Cardiac muscle cell (in vitro differentiated cells and primary cell): ENCODE measurements around the gene POLR2A. TPM values are rescaled to one million over a fixed set of nuclear protein-coding genes. Genes with fewer than 3 reads are reported as not detected.
A peak's percentile ranks its signal among the peaks of the same experiment; 100 is the strongest.

ENCODE experiments used
- DNase-seq, 2 donors: peaks; one replicate each; pipeline versions ENCODE4 v3.0.0 to v3.0.0-alpha.2; 2010 to 2017; ENCODE audit warnings: low read depth in 1 of 2, low spot score in 1 of 2
- H3K27ac ChIP-seq: fragments of 200-600 bp; sonication (generic); 2 replicates; pipeline ENCODE4 v1.5.1; 2016
- H3K27me3 ChIP-seq: fragments of 200-600 bp; sonication (generic); 2 replicates; pipeline ENCODE4 v1.6.0; 2016; ENCODE audit warnings: control low read depth
- H3K36me3 ChIP-seq: fragments of 200-600 bp; sonication (generic); 2 replicates; pipeline ENCODE4 v1.5.1; 2016; ENCODE audit warnings: control low read depth
- H3K4me1 ChIP-seq: fragments of 200-600 bp; sonication (generic); 2 replicates; pipeline ENCODE4 v1.8.1; 2017; ENCODE audit warnings: low read depth, mild to moderate bottlenecking, mixed run types
- H3K4me3 ChIP-seq: fragments of 200-600 bp; sonication (generic); 2 replicates; pipeline ENCODE4 v1.5.1; 2016; ENCODE audit warnings: mild to moderate bottlenecking
- H3K9me3 ChIP-seq: fragments of 200-600 bp; sonication (generic); 2 replicates; pipeline ENCODE4 v1.5.1; 2017; ENCODE audit warnings: low read depth, mild to moderate bottlenecking, control low read depth
- CTCF ChIP-seq: IDR thresholded peaks from 2 replicates; pipeline ENCODE4 v1.5.1; 2012; ENCODE audit warnings: low read depth, mild to moderate bottlenecking, low read length
- polyA plus RNA-seq: library from polyadenylated mRNA; unstranded; fragments of >200 nt; fragmentation: Nextera tagmentation; extraction: Ambion mirVana; gene quantifications from 2 replicates; pipeline ENCODE4 v1.2.1, GENCODE V29; 2016
- total RNA-seq: library from RNA; depleted of rRNA; stranded (reverse); fragments of >200 nt; gene quantifications from 2 replicates; pipeline ENCODE4 v1.2.3, GENCODE V29; 2016

The POLR2A gene
- total and polyA plus RNA-seq, 2 experiments from 2014 or later: 41.3 to 62.3 TPM

- H3K27ac ChIP-seq: no peak overlapping the region
- no peaks in the 10 kb centered on the region for H3K27me3 ChIP-seq
- TF ChIP-seq CTCF: no peak
- DNase-seq: no peak
- no peaks in the 10 kb centered on the region for H3K9me3 ChIP-seq
- peaks cover 77% of the 10 kb centered on the region for H3K36me3 ChIP-seq
- no peaks in the 10 kb centered on the region for H3K4me1 ChIP-seq
- H3K4me3 ChIP-seq: no peak overlapping the region
These were observed 18.1 kb downstream of the POLR2A start for GRCh38 chr17:7502171-7502847.

GRCh38 chr17:7502987-7503386, 18.8 kb downstream of the POLR2A start:
- peak; percentile 25 for TF ChIP-seq CTCF
- no peaks in the 10 kb centered on the region for H3K4me1 ChIP-seq
- DNase-seq: peak in 1 of 2 donors; percentile 27
- peaks cover 77% of the 10 kb centered on the region for H3K36me3 ChIP-seq
- H3K27ac ChIP-seq: no peak overlapping the region
- H3K4me3 ChIP-seq: no peak overlapping the region
- no peaks in the 10 kb centered on the region for H3K9me3 ChIP-seq
- H3K27me3 ChIP-seq: no peaks in the 10 kb centered on the region

- no peak for TF ChIP-seq CTCF
- Histone ChIP-seq H3K4me3 (no peak overlapping the region), H3K27ac (no peak overlapping the region), H3K9me3 (no peaks in the 10 kb centered on the region), H3K27me3 (no peaks in the 10 kb centered on the region), H3K4me1 (no peaks in the 10 kb centered on the region), H3K36me3 (peaks cover 79% of the 10 kb centered on the region)
- no peak for DNase-seq
These were observed 19.4 kb downstream of the POLR2A start for GRCh38 chr17:7503521-7503920.

GRCh38 chr17:7508145-7508544, 24.0 kb downstream of the POLR2A start:
- Histone ChIP-seq H3K27ac (no peak overlapping the region), H3K4me1 (no peaks in the 10 kb centered on the region), H3K9me3 (no peaks in the 10 kb centered on the region), H3K4me3 (no peak overlapping the region), H3K36me3 (peaks cover 68% of the 10 kb centered on the region), H3K27me3 (no peaks in the 10 kb centered on the region)
- no peak for DNase-seq
- no peak for TF ChIP-seq CTCF

- Histone ChIP-seq H3K36me3 (peaks cover 68% of the 10 kb centered on the region), H3K4me3 (no peak overlapping the region), H3K9me3 (no peaks in the 10 kb centered on the region), H3K4me1 (no peaks in the 10 kb centered on the region), H3K27ac (no peak overlapping the region), H3K27me3 (no peaks in the 10 kb centered on the region)
- DNase-seq: no peak
- no peak for TF ChIP-seq CTCF
These were observed 24.7 kb downstream of the POLR2A start for GRCh38 chr17:7508846-7509245.
